ENCODE measurements around the gene PGA5. TPM values are rescaled to one million over a fixed set of nuclear protein-coding genes. Genes with fewer than 3 reads are reported as not detected.

The PGA5 gene
- total and polyA plus RNA-seq, 9 of the 15 experiments (the other 6 are each of a cell fraction or from before 2014, with no cell fraction given): not detected

- TF ChIP-seq ZNF518B (CRISPR knock-in tag; IDR thresholded peaks at IDR 0.05) (no peak), ZNF740 (CRISPR knock-in tag; IDR thresholded peaks at IDR 0.05) (no peak), ZNF740 (tag; IDR thresholded peaks at IDR 0.05) (no peak), ZNF121 (CRISPR knock-in tag; conservative IDR thresholded peaks at IDR 0.05) (0 out of 2 replicates have a peak, but pooled peaks have one; percentile 9), ZBTB8A (IDR thresholded peaks at IDR 0.05; ENCODE audit: partially characterized antibody) (no peak), MBD2 (IDR thresholded peaks at IDR 0.05; ENCODE audit: borderline replicate concordance, low read depth) (no peak)
These were observed 29.5 kb downstream of the PGA5 start (continued) for GRCh38 chr11:61270354-61271076.

Data from K562 (cell line).